ENCODE measurements around the gene RTN4RL2.
A peak's percentile ranks its signal among the peaks of the same experiment; 100 is the strongest.

RTN4RL2 gene

GRCh38 chr11:57460758-57461749 lies 726 bp downstream of the RTN4RL2 start:
- Mint-ChIP-seq H3K4me1 (ENCODE audit: low read depth in 2 of 2) (peaks cover 29 to 31% of the 10 kb centered on the region in 2 donors), H3K4me3 (peak overlapping the region; percentile 28 to 57), H3K36me3 (ENCODE audit: insufficient read depth) (peaks cover 13% of the 10 kb centered on the region), H3K27me3 (peaks cover 30 to 51% of the 10 kb centered on the region in 2 donors), H3K9me3 (no peaks in the 10 kb centered on the region), H3K27ac (no peak overlapping the region)
- DNase-seq (no peak), ATAC-seq (replicated peaks) (no peak)

DNA sequence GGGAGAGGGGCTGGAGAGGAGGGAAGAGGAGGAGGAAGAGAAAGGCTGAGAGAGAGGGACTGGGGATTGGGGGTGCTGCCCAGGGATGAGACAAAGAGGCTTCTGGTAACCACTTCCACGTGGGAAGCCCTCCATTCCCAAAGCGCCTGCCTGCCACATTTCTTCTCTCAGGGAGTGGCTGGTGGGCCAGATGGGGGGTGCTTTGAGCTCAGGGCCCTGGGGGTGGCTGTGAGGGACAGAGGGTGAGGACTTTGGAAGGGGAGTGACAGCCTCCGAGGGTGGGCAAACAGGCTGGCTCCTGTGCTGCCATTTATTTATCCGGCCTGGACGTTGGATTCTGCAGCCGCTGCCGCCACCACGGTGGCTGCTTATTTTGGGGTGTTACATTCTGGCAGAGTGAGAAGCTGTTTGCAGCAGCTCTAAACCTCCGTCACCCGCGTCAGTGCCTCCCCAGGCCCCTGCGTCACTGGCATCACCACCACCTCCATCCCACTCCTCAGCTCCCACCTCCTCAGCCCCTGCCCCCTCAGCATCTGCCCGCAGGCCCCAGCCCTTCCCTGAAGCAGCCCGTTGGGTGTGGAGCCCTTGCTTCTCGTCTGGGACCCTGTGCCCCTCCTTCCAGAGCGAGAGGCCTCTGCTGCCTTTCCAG lies 1.6 kb downstream of the RTN4RL2 start:
- peaks cover 27 to 46% of the 10 kb centered on the region in 2 donors for H3K27me3 Mint-ChIP-seq

DNA sequence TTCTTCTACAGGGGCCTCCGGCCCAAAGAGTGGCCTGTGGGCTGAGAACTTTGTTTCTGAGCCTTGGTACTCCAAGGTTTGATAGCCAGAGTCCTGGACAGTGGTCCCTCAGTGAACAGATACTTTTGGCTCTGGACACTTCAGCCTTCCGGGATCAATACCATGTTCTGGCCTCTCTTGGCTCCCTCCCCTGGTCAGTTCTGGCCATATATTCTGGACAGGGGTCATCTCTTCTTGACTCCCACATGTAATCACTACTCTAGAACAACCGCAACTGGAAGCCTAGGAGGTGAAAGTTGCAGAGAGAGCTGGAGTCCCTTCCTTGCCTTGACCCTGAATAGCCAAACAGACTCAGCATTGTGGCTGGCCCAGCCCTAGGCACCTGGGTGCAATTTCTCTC lies 2.3 kb downstream of the RTN4RL2 start:
- H3K27ac Mint-ChIP-seq = no peak overlapping the region
- H3K4me3 Mint-ChIP-seq = peak overlapping the region; percentile 26 to 28
- H3K36me3 Mint-ChIP-seq (ENCODE audit: insufficient read depth) = peaks cover 13% of the 10 kb centered on the region
- DNase-seq = no peak
- no peaks in the 10 kb centered on the region for H3K9me3 Mint-ChIP-seq
- ATAC-seq (replicated peaks) = no peak
- peaks cover 25 to 29% of the 10 kb centered on the region in 2 donors for H3K4me1 Mint-ChIP-seq (ENCODE audit: low read depth in 2 of 2)
- H3K27me3 Mint-ChIP-seq = peaks cover 21 to 40% of the 10 kb centered on the region in 2 donors

More for the DNA sequence above, 1.6 kb downstream of the RTN4RL2 start:
- Mint-ChIP-seq H3K36me3 (ENCODE audit: insufficient read depth) (peaks cover 13% of the 10 kb centered on the region), H3K4me3 (peak overlapping the region; percentile 28 to 57), H3K9me3 (no peaks in the 10 kb centered on the region), H3K27ac (no peak overlapping the region), H3K4me1 (ENCODE audit: low read depth in 2 of 2) (peaks cover 29 to 30% of the 10 kb centered on the region in 2 donors)
- DNase-seq (no peak), ATAC-seq (replicated peaks) (no peak)

- Mint-ChIP-seq H3K36me3 (ENCODE audit: insufficient read depth) (peaks cover 13% of the 10 kb centered on the region), H3K27me3 (peaks cover 26 to 40% of the 10 kb centered on the region in 2 donors)
Measured at GRCh38 chr11:57463671-57464538, 3.6 kb downstream of the RTN4RL2 start.

GRCh38 chr11:57464539-57465181 lies 4.3 kb downstream of the RTN4RL2 start:
- Mint-ChIP-seq H3K9me3 (no peaks in the 10 kb centered on the region), H3K4me1 (ENCODE audit: low read depth in 2 of 2) (peaks cover 12 to 20% of the 10 kb centered on the region in 2 donors), H3K27ac (no peak overlapping the region), H3K36me3 (ENCODE audit: insufficient read depth) (peaks cover 9% of the 10 kb centered on the region), H3K4me3 (no peak overlapping the region), H3K27me3 (peaks cover 20 to 36% of the 10 kb centered on the region in 2 donors)
- DNase-seq (no peak), ATAC-seq (replicated peaks) (no peak)

More at GRCh38 chr11:57463671-57464538, 3.6 kb downstream of the RTN4RL2 start:
- H3K4me3 Mint-ChIP-seq = no peak overlapping the region
- no peak overlapping the region for H3K27ac Mint-ChIP-seq
- no peaks in the 10 kb centered on the region for H3K9me3 Mint-ChIP-seq
- DNase-seq = no peak
- peaks cover 18 to 24% of the 10 kb centered on the region in 2 donors for H3K4me1 Mint-ChIP-seq (ENCODE audit: low read depth in 2 of 2)
- ATAC-seq (replicated peaks) = no peak

DNA sequence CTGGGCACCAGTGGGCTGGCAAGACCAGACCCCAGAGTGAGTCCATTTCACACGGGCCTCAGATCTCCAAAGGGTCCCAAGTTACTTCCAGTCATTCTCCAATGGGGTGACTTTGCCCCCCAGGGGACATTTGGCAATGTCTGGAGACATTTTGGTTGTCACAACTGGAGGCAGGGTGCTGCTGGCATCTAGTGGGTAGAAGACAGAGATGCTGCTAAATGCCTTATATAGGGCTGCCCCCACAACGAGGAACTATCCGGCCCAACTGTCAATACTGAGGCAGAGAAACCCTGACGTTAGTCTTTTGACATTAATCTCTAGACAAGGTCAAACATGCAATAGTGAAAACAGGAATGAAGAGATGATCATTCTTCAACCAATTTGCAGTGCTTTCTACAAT lies 6.4 kb downstream of the RTN4RL2 start:
- DNase-seq = no peak
- no peaks in the 10 kb centered on the region for H3K9me3 Mint-ChIP-seq
- no peak overlapping the region for H3K27ac Mint-ChIP-seq
- H3K36me3 Mint-ChIP-seq (ENCODE audit: insufficient read depth) = peaks cover 5% of the 10 kb centered on the region
- H3K4me1 Mint-ChIP-seq (ENCODE audit: low read depth in 2 of 2) = peaks cover 8% of the 10 kb centered on the region in 2 donors
- H3K27me3 Mint-ChIP-seq = peaks cover 15 to 22% of the 10 kb centered on the region in 2 donors
- no peak overlapping the region for H3K4me3 Mint-ChIP-seq
- ATAC-seq (replicated peaks) = no peak

DNA sequence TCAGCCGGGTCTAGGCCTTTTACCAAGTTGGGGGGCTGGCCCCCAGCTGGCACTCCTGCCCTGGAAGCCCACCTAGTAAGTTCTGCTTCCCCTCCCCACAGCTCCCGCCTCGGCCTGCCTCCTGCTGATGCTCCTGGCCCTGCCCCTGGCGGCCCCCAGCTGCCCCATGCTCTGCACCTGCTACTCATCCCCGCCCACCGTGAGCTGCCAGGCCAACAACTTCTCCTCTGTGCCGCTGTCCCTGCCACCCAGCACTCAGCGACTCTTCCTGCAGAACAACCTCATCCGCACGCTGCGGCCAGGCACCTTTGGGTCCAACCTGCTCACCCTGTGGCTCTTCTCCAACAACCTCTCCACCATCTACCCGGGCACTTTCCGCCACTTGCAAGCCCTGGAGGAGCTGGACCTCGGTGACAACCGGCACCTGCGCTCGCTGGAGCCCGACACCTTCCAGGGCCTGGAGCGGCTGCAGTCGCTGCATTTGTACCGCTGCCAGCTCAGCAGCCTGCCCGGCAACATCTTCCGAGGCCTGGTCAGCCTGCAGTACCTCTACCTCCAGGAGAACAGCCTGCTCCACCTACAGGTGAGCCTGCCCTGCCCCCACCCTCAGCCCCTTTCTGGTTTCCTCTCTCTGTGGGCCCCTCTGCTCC lies 7.3 kb downstream of the RTN4RL2 start:
- no peak for DNase-seq
- no peak overlapping the region for H3K4me3 Mint-ChIP-seq
- H3K9me3 Mint-ChIP-seq = no peaks in the 10 kb centered on the region
- no peak for ATAC-seq (replicated peaks)
- H3K36me3 Mint-ChIP-seq (ENCODE audit: insufficient read depth) = peaks cover 2% of the 10 kb centered on the region
- peaks cover 5 to 7% of the 10 kb centered on the region in 2 donors for H3K4me1 Mint-ChIP-seq (ENCODE audit: low read depth in 2 of 2)
- peaks cover 15 to 18% of the 10 kb centered on the region in 2 donors for H3K27me3 Mint-ChIP-seq
- H3K27ac Mint-ChIP-seq = no peak overlapping the region

GRCh38 chr11:57468276-57468675 lies 7.9 kb downstream of the RTN4RL2 start:
- H3K27me3 Mint-ChIP-seq = peaks cover 15 to 22% of the 10 kb centered on the region in 2 donors
- no peak for DNase-seq
- H3K4me3 Mint-ChIP-seq = no peak overlapping the region
- no peaks in the 10 kb centered on the region for H3K9me3 Mint-ChIP-seq
- H3K27ac Mint-ChIP-seq = no peak overlapping the region
- ATAC-seq (replicated peaks) = no peak
- H3K4me1 Mint-ChIP-seq (ENCODE audit: low read depth in 2 of 2) = peaks cover 0 to under 1% of the 10 kb centered on the region in 2 donors
- no peaks in the 10 kb centered on the region for H3K36me3 Mint-ChIP-seq (ENCODE audit: insufficient read depth)

DNA sequence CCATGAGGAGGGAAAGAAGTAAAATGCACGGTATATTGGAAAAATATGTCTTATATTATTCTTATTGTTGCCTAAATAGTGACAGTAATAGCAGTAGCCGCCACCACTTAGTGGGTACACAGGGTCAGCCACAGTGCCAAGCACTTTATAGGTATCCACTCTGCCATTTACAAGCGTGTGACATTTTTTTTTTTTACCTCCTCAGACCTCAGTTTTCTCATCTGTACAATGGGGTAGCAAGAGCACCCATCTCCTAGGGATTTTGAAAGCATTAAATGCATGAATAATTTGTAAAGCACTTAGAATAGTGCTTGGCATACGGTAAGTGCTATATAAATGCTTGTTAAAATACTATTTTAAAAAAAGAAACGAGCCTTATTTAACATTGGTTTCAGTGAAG lies 8.9 kb downstream of the RTN4RL2 start:
- peaks cover 15 to 32% of the 10 kb centered on the region in 2 donors for H3K27me3 Mint-ChIP-seq
- DNase-seq (no peak), ATAC-seq (replicated peaks) (no peak)
- H3K4me3 Mint-ChIP-seq = no peak overlapping the region
- peaks cover 5 to 6% of the 10 kb centered on the region in 2 donors for H3K4me1 Mint-ChIP-seq (ENCODE audit: low read depth in 2 of 2)
- H3K9me3 Mint-ChIP-seq = no peaks in the 10 kb centered on the region
- no peaks in the 10 kb centered on the region for H3K36me3 Mint-ChIP-seq (ENCODE audit: insufficient read depth)
- no peak overlapping the region for H3K27ac Mint-ChIP-seq

DNA sequence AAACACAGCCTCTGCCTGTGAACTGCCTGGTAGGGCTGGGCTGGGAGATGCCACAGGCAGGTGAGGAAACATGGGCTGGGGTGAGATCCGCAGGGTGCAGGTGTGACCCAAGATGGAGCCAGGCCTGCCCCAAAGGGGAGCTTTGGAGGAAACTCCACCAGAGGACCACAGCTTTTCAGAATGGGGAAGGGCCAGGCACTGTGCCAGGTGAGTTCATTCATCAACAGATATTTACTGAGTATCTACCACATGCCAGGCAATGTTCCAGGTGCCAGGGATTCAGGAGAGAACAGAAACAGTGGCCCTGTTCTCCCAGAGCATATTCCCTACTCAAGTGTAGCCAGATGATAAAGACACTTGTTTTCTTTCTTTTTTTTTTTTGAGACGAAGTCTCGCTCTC lies 11.2 kb downstream of the RTN4RL2 start:
- no peak for ATAC-seq (replicated peaks)
- Mint-ChIP-seq H3K27me3 (peaks cover 15 to 33% of the 10 kb centered on the region in 2 donors), H3K4me1 (ENCODE audit: low read depth in 2 of 2) (peaks cover 12 to 15% of the 10 kb centered on the region in 2 donors), H3K4me3 (no peak overlapping the region), H3K9me3 (no peaks in the 10 kb centered on the region), H3K36me3 (ENCODE audit: insufficient read depth) (no peaks in the 10 kb centered on the region), H3K27ac (no peak overlapping the region)
- no peak for DNase-seq

GRCh38 chr11:57473285-57473841 lies 13.0 kb downstream of the RTN4RL2 start:
- peak overlapping the region in 1 of 2 donors; percentile 74 for H3K4me3 Mint-ChIP-seq
- DNase-seq (no peak), ATAC-seq (replicated peaks) (no peak)
- peak overlapping the region in 1 of 2 donors; percentile 83 for H3K27ac Mint-ChIP-seq
- peaks cover 18 to 24% of the 10 kb centered on the region in 2 donors for H3K4me1 Mint-ChIP-seq (ENCODE audit: low read depth in 2 of 2)
- H3K36me3 Mint-ChIP-seq (ENCODE audit: insufficient read depth) = no peaks in the 10 kb centered on the region
- H3K9me3 Mint-ChIP-seq = no peaks in the 10 kb centered on the region
- peaks cover 7 to 25% of the 10 kb centered on the region in 2 donors for H3K27me3 Mint-ChIP-seq

All from effector memory CD8-positive, alpha-beta T cell (primary cell).